ENCODE data around the gene ENPP1. TPM values are rescaled to one million over a fixed set of nuclear protein-coding genes. Genes with fewer than 3 reads are reported as not detected.
"Not testable (repeated sequence)": the region's sequence is repeated elsewhere in the genome, so short reads cannot be mapped to it uniquely, and the experiment has no call there.

Gene ENPP1
- total and polyA plus RNA-seq, 2 donors, result 5.7 to 10.4 TPM

DNA sequence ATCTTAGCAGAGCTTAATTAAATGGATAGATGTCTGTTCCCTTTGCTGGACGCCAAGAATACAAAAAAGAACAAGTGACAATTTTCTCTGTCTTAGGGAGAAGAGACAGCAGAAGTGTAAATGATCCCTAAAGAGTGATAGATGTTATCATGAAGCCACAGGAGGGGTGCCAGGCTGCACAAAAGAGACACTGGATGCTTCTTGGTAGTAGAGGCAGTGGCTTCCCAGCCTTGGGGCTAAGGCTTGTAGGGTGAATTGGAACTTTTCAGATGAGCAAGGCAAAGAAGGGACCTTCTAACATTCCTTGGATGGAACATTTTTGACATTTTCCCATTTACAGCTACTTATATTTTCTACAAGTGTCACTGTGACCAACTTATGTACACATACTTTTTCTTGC is 85.4 kb downstream of the ENPP1 start:
- DNase-seq (ENCODE audit: low read depth in 6 of 9, low spot score in 9 of 9), result no peak
- WGBS, result 80% methylated on average over 1 of the region's 1 CpG
- H3K27me3 ChIP-seq (ENCODE audit: control insufficient read depth in 2 of 2, insufficient read depth in 1 of 2, low read length in 1 of 2), result no peaks in the 10 kb centered on the region
- H3K4me1 ChIP-seq (ENCODE audit: control insufficient read depth in 2 of 2, insufficient read depth in 2 of 2, low read length in 2 of 2), result no peaks in the 10 kb centered on the region
- H3K36me3 ChIP-seq (ENCODE audit: control insufficient read depth in 2 of 2, insufficient read depth in 2 of 2, low read length in 1 of 2), result no peaks in the 10 kb centered on the region
- no peaks in the 10 kb centered on the region for H3K9me3 ChIP-seq (ENCODE audit: control insufficient read depth in 2 of 2, insufficient read depth in 1 of 2, low read length in 1 of 2)
- H3K27ac ChIP-seq (ENCODE audit: low read depth in 1 of 2, low read length in 1 of 2), result no peak overlapping the region
- no peak overlapping the region for H3K4me3 ChIP-seq (ENCODE audit: low read length in 2 of 2)

DNA sequence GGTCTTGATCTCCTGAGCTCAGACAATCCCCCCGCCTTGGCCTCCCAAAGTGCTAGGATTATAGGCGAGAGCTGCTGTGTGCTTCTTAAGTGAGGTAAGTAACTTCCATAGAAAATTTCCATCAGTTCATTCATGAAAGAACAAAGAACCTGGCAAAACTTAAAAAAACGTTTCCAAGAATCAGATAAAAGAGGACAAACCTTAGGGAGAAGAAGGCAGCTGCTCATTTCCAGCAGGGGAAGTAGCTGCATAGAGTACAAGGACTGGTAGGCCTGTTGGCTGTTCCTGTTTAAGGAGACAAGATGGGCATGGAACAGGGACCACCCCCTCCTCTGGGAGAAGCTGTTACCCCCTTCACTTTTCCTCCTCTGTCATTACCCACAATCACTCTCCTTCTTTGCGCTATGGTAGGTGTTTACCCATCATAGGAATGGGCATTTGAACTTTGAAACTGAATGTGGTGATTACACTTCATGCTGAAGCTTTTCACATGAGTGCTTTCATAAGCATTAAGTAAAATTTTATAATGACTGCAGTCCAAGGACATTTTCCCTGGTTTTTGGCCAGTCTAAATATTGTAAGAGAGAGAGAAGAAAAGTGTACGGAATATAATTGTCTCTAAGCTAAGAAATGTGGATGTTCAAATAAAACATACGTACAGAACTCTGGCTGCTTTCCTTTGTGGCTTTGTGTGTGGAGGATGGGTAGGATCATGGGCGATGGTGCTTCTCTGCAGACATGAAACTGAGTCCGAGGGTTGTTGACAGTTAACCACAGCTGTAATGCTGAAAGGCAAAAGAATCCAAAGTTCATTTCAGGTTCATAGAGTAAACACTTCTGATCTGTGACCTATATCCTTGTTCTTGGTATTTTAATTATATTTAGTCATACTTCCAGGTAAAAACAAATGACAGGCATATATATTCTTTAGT is 86.9 kb downstream of the ENPP1 start:
- 70% methylated on average over 8 of the region's 8 CpGs for WGBS
- H3K4me3 ChIP-seq (ENCODE audit: low read length in 2 of 2), result no peak overlapping the region
- DNase-seq (ENCODE audit: low read depth in 6 of 9, low spot score in 9 of 9), result no peak
- H3K27me3 ChIP-seq (ENCODE audit: control insufficient read depth in 2 of 2, insufficient read depth in 1 of 2, low read length in 1 of 2), result no peaks in the 10 kb centered on the region
- no peaks in the 10 kb centered on the region for H3K36me3 ChIP-seq (ENCODE audit: control insufficient read depth in 2 of 2, insufficient read depth in 2 of 2, low read length in 1 of 2)
- no peaks in the 10 kb centered on the region for H3K9me3 ChIP-seq (ENCODE audit: control insufficient read depth in 2 of 2, insufficient read depth in 1 of 2, low read length in 1 of 2)
- no peaks in the 10 kb centered on the region for H3K4me1 ChIP-seq (ENCODE audit: control insufficient read depth in 2 of 2, insufficient read depth in 2 of 2, low read length in 2 of 2)
- H3K27ac ChIP-seq (ENCODE audit: low read depth in 1 of 2, low read length in 1 of 2), result no peak overlapping the region

DNA sequence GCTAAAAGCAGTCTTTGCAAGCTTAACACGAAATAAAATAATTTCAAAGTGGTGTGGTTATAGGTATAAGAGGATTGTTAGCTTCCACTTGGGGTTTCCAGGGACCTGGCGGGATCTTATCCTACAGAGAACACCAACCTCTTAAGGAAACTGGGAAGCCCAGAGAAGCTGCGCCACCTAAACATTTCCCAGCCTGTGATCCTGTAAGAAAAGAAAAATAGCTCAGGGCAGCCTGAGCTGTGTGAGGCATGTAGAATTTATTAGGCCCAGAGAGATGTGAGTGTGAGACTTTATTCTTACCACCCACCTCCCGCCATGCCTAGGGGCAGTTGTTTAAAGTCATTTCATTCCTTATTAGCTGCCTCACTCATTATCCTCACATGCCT is 89.2 kb downstream of the ENPP1 start:
- no peak for DNase-seq (ENCODE audit: low read depth in 6 of 9, low spot score in 9 of 9)
- no peak overlapping the region for H3K4me3 ChIP-seq (ENCODE audit: low read length in 2 of 2)
- no peaks in the 10 kb centered on the region for H3K4me1 ChIP-seq (ENCODE audit: control insufficient read depth in 2 of 2, insufficient read depth in 2 of 2, low read length in 2 of 2)
- no peaks in the 10 kb centered on the region for H3K27me3 ChIP-seq (ENCODE audit: control insufficient read depth in 2 of 2, insufficient read depth in 1 of 2, low read length in 1 of 2)
- no peak overlapping the region for H3K27ac ChIP-seq (ENCODE audit: low read depth in 1 of 2, low read length in 1 of 2)
- WGBS, result 92% methylated on average over 4 of the region's 4 CpGs
- no peaks in the 10 kb centered on the region for H3K36me3 ChIP-seq (ENCODE audit: control insufficient read depth in 2 of 2, insufficient read depth in 2 of 2, low read length in 1 of 2)
- H3K9me3 ChIP-seq (ENCODE audit: control insufficient read depth in 2 of 2, insufficient read depth in 1 of 2, low read length in 1 of 2), result no peaks in the 10 kb centered on the region

DNA sequence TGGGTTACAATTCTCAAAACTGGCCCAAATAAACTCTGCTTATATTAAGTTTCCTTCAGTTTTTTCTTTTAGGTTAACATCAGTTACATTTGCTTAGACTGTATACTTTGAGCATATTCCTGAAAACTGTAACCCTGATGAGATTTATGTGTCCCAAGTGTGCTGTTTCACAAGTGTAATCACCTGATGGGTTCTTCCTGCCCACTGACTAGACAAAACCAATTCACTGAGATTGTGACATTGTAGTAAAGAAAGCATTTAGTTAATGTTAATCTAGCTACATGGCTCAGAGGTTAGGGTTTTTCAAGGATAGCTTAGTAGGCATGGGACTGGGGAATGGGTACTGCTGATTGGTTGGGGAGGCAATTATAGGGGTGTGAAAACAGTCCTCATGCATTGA is 89.8 kb downstream of the ENPP1 start:
- DNase-seq (ENCODE audit: low read depth in 6 of 9, low spot score in 9 of 9), result no peak
- H3K4me1 ChIP-seq (ENCODE audit: control insufficient read depth in 2 of 2, insufficient read depth in 2 of 2, low read length in 2 of 2), result no peaks in the 10 kb centered on the region
- H3K27me3 ChIP-seq (ENCODE audit: control insufficient read depth in 2 of 2, insufficient read depth in 1 of 2, low read length in 1 of 2), result no peaks in the 10 kb centered on the region
- H3K9me3 ChIP-seq (ENCODE audit: control insufficient read depth in 2 of 2, insufficient read depth in 1 of 2, low read length in 1 of 2), result no peaks in the 10 kb centered on the region
- H3K4me3 ChIP-seq (ENCODE audit: low read length in 2 of 2), result no peak overlapping the region
- no peak overlapping the region for H3K27ac ChIP-seq (ENCODE audit: low read depth in 1 of 2, low read length in 1 of 2)
- H3K36me3 ChIP-seq (ENCODE audit: control insufficient read depth in 2 of 2, insufficient read depth in 2 of 2, low read length in 1 of 2), result no peaks in the 10 kb centered on the region

DNA sequence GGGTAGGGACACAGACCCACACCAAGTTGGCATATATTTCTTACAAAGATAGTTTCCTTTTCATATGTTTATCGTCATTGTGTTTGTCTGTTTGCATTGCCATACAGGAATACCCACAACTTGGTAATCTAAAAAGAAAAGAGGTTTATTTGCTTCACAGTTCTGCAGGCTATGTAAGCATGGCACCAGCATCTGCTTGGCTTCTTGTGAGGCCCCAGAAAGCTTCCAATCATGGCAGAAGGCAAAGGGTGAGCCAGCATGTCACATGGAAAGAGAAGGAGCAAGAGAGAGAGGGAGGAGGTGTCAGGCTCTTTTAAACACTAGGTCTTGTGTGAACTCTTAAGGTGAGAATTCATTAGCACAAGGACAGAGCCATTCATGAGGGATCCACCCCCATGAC is 90.9 kb downstream of the ENPP1 start:
- Histone ChIP-seq H3K27me3 (ENCODE audit: control insufficient read depth in 2 of 2, insufficient read depth in 1 of 2, low read length in 1 of 2) (no peaks in the 10 kb centered on the region), H3K4me3 (ENCODE audit: low read length in 2 of 2) (no peak overlapping the region), H3K9me3 (ENCODE audit: control insufficient read depth in 2 of 2, insufficient read depth in 1 of 2, low read length in 1 of 2) (no peaks in the 10 kb centered on the region), H3K27ac (ENCODE audit: low read depth in 1 of 2, low read length in 1 of 2) (no peak overlapping the region), H3K4me1 (ENCODE audit: control insufficient read depth in 2 of 2, insufficient read depth in 2 of 2, low read length in 2 of 2) (no peaks in the 10 kb centered on the region), H3K36me3 (ENCODE audit: control insufficient read depth in 2 of 2, insufficient read depth in 2 of 2, low read length in 1 of 2) (no peaks in the 10 kb centered on the region)
- DNase-seq (ENCODE audit: low read depth in 6 of 9, low spot score in 9 of 9), result no peak
- WGBS, result 94% methylated on average over 1 of the region's 1 CpG

DNA sequence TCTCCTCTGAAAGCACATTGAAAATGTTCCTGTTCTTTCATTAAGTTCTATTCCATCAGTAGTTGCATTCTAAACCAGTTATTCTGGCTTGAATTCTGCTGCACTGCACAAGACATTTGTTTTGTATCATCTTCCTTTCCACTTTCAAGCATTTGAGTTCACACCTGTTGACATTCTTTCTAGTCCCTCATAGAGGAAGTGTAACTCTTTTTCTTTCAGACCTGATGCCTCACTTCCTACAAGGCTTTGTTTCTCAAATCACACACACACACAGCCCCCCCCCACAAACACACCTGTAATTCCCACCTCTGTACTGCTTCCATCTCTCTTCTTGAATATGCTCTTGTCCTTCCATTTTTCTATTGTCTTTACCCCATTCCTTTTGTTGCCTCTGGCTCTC is 92.4 kb downstream of the ENPP1 start:
- no peak for DNase-seq (ENCODE audit: low read depth in 6 of 9, low spot score in 9 of 9)
- Histone ChIP-seq H3K9me3 (ENCODE audit: control insufficient read depth in 2 of 2, insufficient read depth in 1 of 2, low read length in 1 of 2) (no peaks in the 10 kb centered on the region), H3K27me3 (ENCODE audit: control insufficient read depth in 2 of 2, insufficient read depth in 1 of 2, low read length in 1 of 2) (no peaks in the 10 kb centered on the region), H3K4me1 (ENCODE audit: control insufficient read depth in 2 of 2, insufficient read depth in 2 of 2, low read length in 2 of 2) (no peaks in the 10 kb centered on the region), H3K4me3 (ENCODE audit: low read length in 2 of 2) (no peak overlapping the region), H3K27ac (ENCODE audit: low read depth in 1 of 2, low read length in 1 of 2) (no peak overlapping the region), H3K36me3 (ENCODE audit: control insufficient read depth in 2 of 2, insufficient read depth in 2 of 2, low read length in 1 of 2) (no peaks in the 10 kb centered on the region)

DNA sequence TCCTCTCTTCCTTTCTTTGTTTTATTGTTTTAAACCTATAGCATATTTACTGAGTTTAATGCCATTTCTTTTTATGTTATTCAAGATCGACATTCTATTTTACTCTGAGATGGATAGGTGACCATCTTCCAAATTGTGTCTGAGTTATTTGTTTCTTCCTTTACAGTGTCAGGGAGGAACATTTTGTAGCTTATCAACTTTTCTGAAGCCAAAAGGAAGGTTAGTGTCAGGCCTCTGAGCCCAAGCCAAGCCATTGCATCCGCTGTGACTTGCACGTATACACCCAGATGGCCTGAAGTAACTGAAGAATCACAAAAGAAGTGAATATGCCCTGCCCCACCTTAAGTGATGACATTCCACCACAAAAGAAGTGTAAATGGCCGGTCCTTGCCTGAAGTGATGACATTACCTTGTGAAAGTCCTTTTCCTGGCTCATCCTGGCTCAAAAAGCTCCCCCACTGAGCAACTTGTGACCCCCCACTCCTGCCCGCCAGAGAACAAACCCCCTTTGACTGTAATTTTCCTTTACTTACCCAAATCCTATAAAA is 93.6 kb downstream of the ENPP1 start:
- H3K27me3 ChIP-seq (ENCODE audit: control insufficient read depth in 2 of 2, insufficient read depth in 1 of 2, low read length in 1 of 2); H3K4me3 ChIP-seq (ENCODE audit: low read length in 2 of 2); DNase-seq (ENCODE audit: low read depth in 6 of 9, low spot score in 9 of 9); H3K4me1 ChIP-seq (ENCODE audit: control insufficient read depth in 2 of 2, insufficient read depth in 2 of 2, low read length in 2 of 2); H3K36me3 ChIP-seq (ENCODE audit: control insufficient read depth in 2 of 2, insufficient read depth in 2 of 2, low read length in 1 of 2); H3K27ac ChIP-seq (ENCODE audit: low read depth in 1 of 2, low read length in 1 of 2); H3K9me3 ChIP-seq (ENCODE audit: control insufficient read depth in 2 of 2, insufficient read depth in 1 of 2, low read length in 1 of 2): not testable (repeated sequence)
- whole genome bisulfite sequencing, result 97% methylated on average over 5 of the region's 5 CpGs

DNA sequence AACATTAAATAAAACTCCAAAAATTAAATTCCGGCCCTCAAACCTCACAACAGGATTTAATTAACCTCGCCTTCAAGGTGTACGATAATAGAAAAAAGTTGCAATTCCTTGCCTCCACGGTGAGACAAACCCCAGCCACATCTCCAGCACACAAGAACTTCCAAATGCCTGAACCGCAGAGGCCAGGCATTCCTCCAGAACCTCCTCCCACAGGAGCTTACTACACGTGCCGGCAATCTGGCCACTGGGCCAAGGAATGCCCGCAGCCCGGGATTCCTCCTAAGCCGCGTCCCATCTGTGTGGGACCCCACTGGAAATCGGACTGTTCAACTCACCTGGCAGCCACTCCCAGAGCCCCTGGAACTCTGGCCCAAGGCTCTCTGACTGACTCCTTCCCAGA is 95.9 kb downstream of the ENPP1 start:
- 94% methylated on average over 12 of the region's 12 CpGs for WGBS
- H3K4me1 ChIP-seq (ENCODE audit: control insufficient read depth in 2 of 2, insufficient read depth in 2 of 2, low read length in 2 of 2); H3K27me3 ChIP-seq (ENCODE audit: control insufficient read depth in 2 of 2, insufficient read depth in 1 of 2, low read length in 1 of 2); DNase-seq (ENCODE audit: low read depth in 6 of 9, low spot score in 9 of 9); H3K36me3 ChIP-seq (ENCODE audit: control insufficient read depth in 2 of 2, insufficient read depth in 2 of 2, low read length in 1 of 2); H3K27ac ChIP-seq (ENCODE audit: low read depth in 1 of 2, low read length in 1 of 2); H3K4me3 ChIP-seq (ENCODE audit: low read length in 2 of 2); H3K9me3 ChIP-seq (ENCODE audit: control insufficient read depth in 2 of 2, insufficient read depth in 1 of 2, low read length in 1 of 2): not testable (repeated sequence)

DNA sequence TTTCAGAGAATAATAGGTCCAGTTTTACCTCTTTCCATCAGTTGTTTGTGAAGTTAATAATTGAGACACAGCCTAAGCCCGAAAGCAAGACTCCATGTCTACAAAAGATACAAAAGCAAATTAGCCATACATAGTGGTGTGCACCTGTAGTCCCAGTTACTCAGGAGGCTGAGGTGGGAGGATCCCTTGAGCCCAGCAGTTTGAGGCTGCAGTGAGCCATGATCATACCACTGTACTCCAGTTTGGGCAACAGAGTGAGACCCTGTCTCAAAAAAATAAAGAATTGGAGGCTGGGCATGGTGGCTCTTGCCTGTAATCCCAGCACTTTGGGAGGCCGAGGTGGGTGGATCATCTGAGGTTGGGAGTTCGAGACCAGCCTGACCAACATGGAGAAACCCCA is 101.0 kb downstream of the ENPP1 start:
- DNase-seq (ENCODE audit: low read depth in 6 of 9, low spot score in 9 of 9); H3K36me3 ChIP-seq (ENCODE audit: control insufficient read depth in 2 of 2, insufficient read depth in 2 of 2, low read length in 1 of 2); H3K27me3 ChIP-seq (ENCODE audit: control insufficient read depth in 2 of 2, insufficient read depth in 1 of 2, low read length in 1 of 2); H3K4me1 ChIP-seq (ENCODE audit: control insufficient read depth in 2 of 2, insufficient read depth in 2 of 2, low read length in 2 of 2); H3K9me3 ChIP-seq (ENCODE audit: control insufficient read depth in 2 of 2, insufficient read depth in 1 of 2, low read length in 1 of 2); H3K27ac ChIP-seq (ENCODE audit: low read depth in 1 of 2, low read length in 1 of 2); H3K4me3 ChIP-seq (ENCODE audit: low read length in 2 of 2): not testable (repeated sequence)
- 90% methylated on average over 3 of the region's 3 CpGs for WGBS
